ENCODE measurements around the gene ASB9. TPM values are rescaled to one million over a fixed set of nuclear protein-coding genes. Genes with fewer than 3 reads are reported as not detected.

The ASB9 gene
- total and polyA plus RNA-seq, 7 donors: 0.12 to 1.3 (median 0.60) TPM; not detected in 1

GRCh38 chrX:15245896-15246295 lies 24.0 kb downstream of the ASB9 start:
- H3K4me3 ChIP-seq: no peak overlapping the region
- H3K36me3 ChIP-seq (ENCODE audit: insufficient read depth in 1 of 2, low read depth in 1 of 2): no peaks in the 10 kb centered on the region
- H3K4me1 ChIP-seq: no peaks in the 10 kb centered on the region
- peaks cover 0 to 3% (median 0%) of the 10 kb centered on the region in 3 donors for H3K27me3 ChIP-seq (ENCODE audit: insufficient read depth in 3 of 3, low read length in 2 of 3)
- H3K27ac ChIP-seq: no peak overlapping the region
- intact Hi-C loops (cut with DNase I): no loop called here
- H3K9me3 ChIP-seq: no peaks in the 10 kb centered on the region
- no peak for ATAC-seq
- DNase-seq: no peak
- 50 to 60% (median 59%) methylated on average over 4 of the region's 4 CpGs for WGBS, 3 donors
- TF ChIP-seq CTCF (IDR thresholded peaks at IDR 0.05): no peak

DNA sequence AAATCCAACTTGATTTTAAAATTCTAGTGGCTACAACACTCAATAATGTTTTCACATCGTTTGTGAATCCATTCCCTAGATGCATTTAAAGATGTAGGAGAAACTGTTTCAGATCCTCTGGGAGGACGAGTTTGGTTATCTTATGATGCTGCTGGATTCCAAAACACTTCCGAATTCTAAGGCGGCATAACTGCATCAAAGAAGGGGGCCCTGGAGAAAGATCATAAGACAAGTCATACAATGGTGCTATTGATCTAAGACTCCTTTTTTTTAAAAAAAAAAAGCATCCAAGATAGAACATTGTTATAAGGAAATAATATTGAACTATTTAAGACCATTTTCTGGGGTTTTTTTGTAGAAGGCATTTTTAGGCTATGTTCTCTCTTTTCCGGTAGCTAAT lies 25.5 kb downstream of the ASB9 start:
- ATAC-seq (no peak), DNase-seq (no peak)
- Histone ChIP-seq H3K27ac (no peak overlapping the region), H3K27me3 (ENCODE audit: insufficient read depth in 3 of 3, low read length in 2 of 3) (peaks cover 0 to 3% (median 0%) of the 10 kb centered on the region in 3 donors), H3K36me3 (ENCODE audit: insufficient read depth in 1 of 2, low read depth in 1 of 2) (no peaks in the 10 kb centered on the region), H3K4me3 (no peak overlapping the region), H3K9me3 (no peaks in the 10 kb centered on the region), H3K4me1 (no peaks in the 10 kb centered on the region)
- TF ChIP-seq CTCF (IDR thresholded peaks at IDR 0.05): no peak
- intact Hi-C loops (cut with DNase I): loop anchor here (5.0 kb wide), 1 partner anchor 1207 kb away; no protein-coding TSS in a partner anchor
- 66 to 81% (median 76%) methylated on average over 5 of the region's 5 CpGs for WGBS, 3 donors

DNA sequence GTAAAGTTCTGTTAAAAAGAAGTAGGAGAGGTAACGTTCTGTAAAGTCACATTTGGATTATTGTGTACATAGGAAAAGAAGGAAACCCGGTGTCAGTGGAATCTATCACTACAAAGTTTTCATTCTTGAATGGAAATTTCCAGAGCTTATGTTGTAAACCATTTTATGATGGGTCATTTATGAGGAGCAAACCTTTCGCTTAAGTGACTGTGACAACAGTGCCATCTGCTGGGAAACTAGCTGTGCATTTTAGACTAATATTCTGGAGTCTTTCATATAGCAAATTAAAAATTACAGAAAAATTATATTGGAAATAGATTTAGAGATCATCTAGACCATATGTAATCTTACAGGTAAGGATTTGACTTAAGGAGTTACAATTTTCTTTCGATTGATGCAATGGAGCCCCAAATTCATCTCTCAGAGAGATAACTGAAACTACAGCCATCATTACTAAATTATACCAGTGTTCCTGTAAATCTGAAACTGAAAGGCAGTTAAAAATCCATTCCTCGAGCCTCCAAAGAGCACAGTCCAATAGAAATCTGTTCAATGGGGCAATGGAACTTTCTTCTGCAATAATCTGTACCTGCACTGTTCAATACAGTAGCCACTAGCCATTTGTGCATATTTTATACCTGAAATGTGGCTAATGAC lies 26.9 kb downstream of the ASB9 start:
- WGBS, 3 donors: 15 to 19% (median 17%) methylated on average over 5 of the region's 5 CpGs
- TF ChIP-seq CTCF (IDR thresholded peaks at IDR 0.05): peak; percentile 59
- no peak for DNase-seq
- intact Hi-C loops (cut with DNase I): loop anchor here (5.0 kb wide), 1 partner anchor 1206 kb away; no protein-coding TSS in a partner anchor
- H3K27me3 ChIP-seq (ENCODE audit: insufficient read depth in 3 of 3, low read length in 2 of 3): peaks cover 0 to 3% (median 0%) of the 10 kb centered on the region in 3 donors
- no peaks in the 10 kb centered on the region for H3K4me1 ChIP-seq
- H3K36me3 ChIP-seq (ENCODE audit: insufficient read depth in 1 of 2, low read depth in 1 of 2): no peaks in the 10 kb centered on the region
- ATAC-seq: no peak
- no peak overlapping the region for H3K27ac ChIP-seq
- no peaks in the 10 kb centered on the region for H3K9me3 ChIP-seq
- H3K4me3 ChIP-seq: no peak overlapping the region

- 40 to 48% (median 46%) methylated on average over 3 of the region's 3 CpGs for WGBS, 3 donors
- Histone ChIP-seq H3K36me3 (ENCODE audit: insufficient read depth in 1 of 2, low read depth in 1 of 2) (no peaks in the 10 kb centered on the region), H3K27me3 (ENCODE audit: insufficient read depth in 3 of 3, low read length in 2 of 3) (peaks cover 0 to 3% (median 0%) of the 10 kb centered on the region in 3 donors), H3K4me1 (no peaks in the 10 kb centered on the region), H3K4me3 (no peak overlapping the region), H3K9me3 (no peaks in the 10 kb centered on the region), H3K27ac (no peak overlapping the region)
- intact Hi-C loops (cut with DNase I): loop anchor here (5.0 kb wide), 1 partner anchor 1204 kb away; no protein-coding TSS in a partner anchor
- TF ChIP-seq CTCF (IDR thresholded peaks at IDR 0.05): no peak
- ATAC-seq: no peak
- no peak for DNase-seq
These were observed 28.6 kb downstream of the ASB9 start for GRCh38 chrX:15241301-15241700.
